ENCODE results near the gene MADCAM1. TPM values are rescaled to one million over a fixed set of nuclear protein-coding genes. Genes with fewer than 3 reads are reported as not detected.

The MADCAM1 gene
- total RNA-seq, 1 donor from 2014 or later = not detected

- Histone ChIP-seq H3K27ac (no peak overlapping the region), H3K27me3 (peaks cover 63% of the 10 kb centered on the region), H4K20me1 (ENCODE audit: low read depth) (peaks cover 18% of the 10 kb centered on the region), H3K4me3 (no peak overlapping the region), H3K79me2 (ENCODE audit: low read depth) (no peaks in the 10 kb centered on the region), H3K4me2 (no peak overlapping the region), H3K4me1 (no peaks in the 10 kb centered on the region), H2AFZ (replicated peaks) (no peak overlapping the region), H3K36me3 (no peaks in the 10 kb centered on the region), H3K9ac (no peak overlapping the region), H3K9me3 (ENCODE audit: low read depth) (no peaks in the 10 kb centered on the region), H3F3A (ENCODE audit: low read depth) (peaks cover 20% of the 10 kb centered on the region)
- Mint-ChIP-seq H3K27ac (no peak overlapping the region), H3K4me3 (peak overlapping the region; percentile 60), H3K4me1 (peaks cover 12% of the 10 kb centered on the region), H3K27me3 (ENCODE audit: insufficient read depth, low read depth) (peaks cover 27% of the 10 kb centered on the region), H3K36me3 (peaks cover 7% of the 10 kb centered on the region), H3K9me3 (peaks cover 5% of the 10 kb centered on the region)
- no peak for DNase-seq (ENCODE audit: low spot score)
- no peak for TF ChIP-seq EZH2phosphoT487 (IDR thresholded peaks at IDR 0.05)
- no peak for TF ChIP-seq CTCF (IDR thresholded peaks at IDR 0.05)
- TF ChIP-seq EZH2 (IDR thresholded peaks at IDR 0.05) = no peak
These were observed 2.2 kb downstream of the MADCAM1 start for GRCh38 chr19:498511-498891.

- no peak for TF ChIP-seq EZH2 (IDR thresholded peaks at IDR 0.05)
- TF ChIP-seq EZH2phosphoT487 (IDR thresholded peaks at IDR 0.05) = no peak
- TF ChIP-seq CTCF (IDR thresholded peaks at IDR 0.05) = no peak
- Histone ChIP-seq H4K20me1 (ENCODE audit: low read depth) (peaks cover 18% of the 10 kb centered on the region), H3K79me2 (ENCODE audit: low read depth) (no peaks in the 10 kb centered on the region), H3K4me3 (no peak overlapping the region), H2AFZ (replicated peaks) (no peak overlapping the region), H3K27me3 (peaks cover 63% of the 10 kb centered on the region), H3K4me1 (no peaks in the 10 kb centered on the region), H3K4me2 (no peak overlapping the region), H3K9me3 (ENCODE audit: low read depth) (no peaks in the 10 kb centered on the region), H3F3A (ENCODE audit: low read depth) (peaks cover 20% of the 10 kb centered on the region), H3K9ac (no peak overlapping the region), H3K36me3 (no peaks in the 10 kb centered on the region), H3K27ac (no peak overlapping the region)
- no peak for DNase-seq (ENCODE audit: low spot score)
- peaks cover 5% of the 10 kb centered on the region for H3K9me3 Mint-ChIP-seq
- peaks cover 5% of the 10 kb centered on the region for H3K36me3 Mint-ChIP-seq
- H3K27me3 Mint-ChIP-seq (ENCODE audit: insufficient read depth, low read depth) = peaks cover 27% of the 10 kb centered on the region
- peak overlapping the region; percentile 61 for H3K4me3 Mint-ChIP-seq
- no peak overlapping the region for H3K27ac Mint-ChIP-seq
- H3K4me1 Mint-ChIP-seq = peaks cover 12% of the 10 kb centered on the region
These were observed 2.8 kb downstream of the MADCAM1 start for GRCh38 chr19:498977-499623.

- peaks cover 5% of the 10 kb centered on the region for H3K36me3 Mint-ChIP-seq
- no peak overlapping the region for H3K27ac Mint-ChIP-seq
- H4K20me1 ChIP-seq (ENCODE audit: low read depth) = peaks cover 7% of the 10 kb centered on the region
- H3K36me3 ChIP-seq = no peaks in the 10 kb centered on the region
- H3K27me3 ChIP-seq = peaks cover 50% of the 10 kb centered on the region
- H2AFZ ChIP-seq (replicated peaks) = no peak overlapping the region
- H3K9ac ChIP-seq = no peak overlapping the region
- H3K4me3 ChIP-seq = no peak overlapping the region
- TF ChIP-seq CTCF (IDR thresholded peaks at IDR 0.05) (no peak), EZH2phosphoT487 (IDR thresholded peaks at IDR 0.05) (no peak), EZH2 (IDR thresholded peaks at IDR 0.05) (no peak)
- H3K4me3 Mint-ChIP-seq = no peak overlapping the region
- no peak overlapping the region for H3K4me2 ChIP-seq
- peaks cover 9% of the 10 kb centered on the region for H3K4me1 Mint-ChIP-seq
- H3K27ac ChIP-seq = no peak overlapping the region
- DNase-seq (ENCODE audit: low spot score) = no peak
- peaks cover 3% of the 10 kb centered on the region for H3K4me1 ChIP-seq
- H3K9me3 ChIP-seq (ENCODE audit: low read depth) = no peaks in the 10 kb centered on the region
- no peaks in the 10 kb centered on the region for H3K79me2 ChIP-seq (ENCODE audit: low read depth)
- peaks cover 14% of the 10 kb centered on the region for H3F3A ChIP-seq (ENCODE audit: low read depth)
- H3K9me3 Mint-ChIP-seq = peaks cover 5% of the 10 kb centered on the region
- H3K27me3 Mint-ChIP-seq (ENCODE audit: insufficient read depth, low read depth) = peaks cover 23% of the 10 kb centered on the region
These were observed 5.4 kb downstream of the MADCAM1 start for GRCh38 chr19:501646-502045.

All from neural progenitor cell (in vitro differentiated cells).